LNCaP clone FGC (cell line): Measurements from ENCODE around the gene FAM120B.

Experiments used
- DNase-seq: peaks from one replicate; pipeline ENCODE4 v3.0.0-alpha.2; 2011; ENCODE audit warnings: low read depth
- H3K4me3 ChIP-seq: 2 replicates; pipeline ENCODE4 v1.5.1; 2011; ENCODE audit warnings: mild to moderate bottlenecking, low read depth, low read length, control low read depth
- TF ChIP-seq, protein P1 (sequence below): IDR thresholded peaks from 2 replicates; pipeline ENCODE4 v1.5.1; 2012; ENCODE audit warnings: mild to moderate bottlenecking; ENCODE audit not compliant: control insufficient read depth, insufficient read depth; ENCODE audit errors: extremely low read depth

Gene FAM120B

GRCh38 chr6:170273191-170273590 is 33.4 kb upstream of the FAM120B start:
- TF ChIP-seq, protein P1, sequence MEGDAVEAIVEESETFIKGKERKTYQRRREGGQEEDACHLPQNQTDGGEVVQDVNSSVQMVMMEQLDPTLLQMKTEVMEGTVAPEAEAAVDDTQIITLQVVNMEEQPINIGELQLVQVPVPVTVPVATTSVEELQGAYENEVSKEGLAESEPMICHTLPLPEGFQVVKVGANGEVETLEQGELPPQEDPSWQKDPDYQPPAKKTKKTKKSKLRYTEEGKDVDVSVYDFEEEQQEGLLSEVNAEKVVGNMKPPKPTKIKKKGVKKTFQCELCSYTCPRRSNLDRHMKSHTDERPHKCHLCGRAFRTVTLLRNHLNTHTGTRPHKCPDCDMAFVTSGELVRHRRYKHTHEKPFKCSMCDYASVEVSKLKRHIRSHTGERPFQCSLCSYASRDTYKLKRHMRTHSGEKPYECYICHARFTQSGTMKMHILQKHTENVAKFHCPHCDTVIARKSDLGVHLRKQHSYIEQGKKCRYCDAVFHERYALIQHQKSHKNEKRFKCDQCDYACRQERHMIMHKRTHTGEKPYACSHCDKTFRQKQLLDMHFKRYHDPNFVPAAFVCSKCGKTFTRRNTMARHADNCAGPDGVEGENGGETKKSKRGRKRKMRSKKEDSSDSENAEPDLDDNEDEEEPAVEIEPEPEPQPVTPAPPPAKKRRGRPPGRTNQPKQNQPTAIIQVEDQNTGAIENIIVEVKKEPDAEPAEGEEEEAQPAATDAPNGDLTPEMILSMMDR = no peak

DNA sequence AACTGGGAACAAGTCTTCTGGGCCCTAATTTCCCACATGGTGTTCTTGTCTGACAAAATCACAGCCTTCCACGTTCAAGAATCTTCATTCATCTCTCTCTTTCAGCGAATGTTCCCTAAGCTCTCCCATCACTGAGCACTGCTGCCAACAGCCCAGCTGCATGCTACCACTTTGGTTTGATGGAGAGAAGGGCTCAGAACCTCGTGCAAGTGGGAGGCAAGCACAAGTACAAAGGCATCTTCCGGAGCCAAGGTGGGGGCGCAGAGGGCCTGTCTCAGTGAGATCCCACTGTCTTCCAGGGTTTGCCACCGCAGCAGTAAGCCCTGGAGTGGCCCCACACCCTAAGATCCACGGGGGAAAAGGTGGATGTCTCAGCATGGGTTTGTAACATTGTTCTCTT is 32.9 kb upstream of the FAM120B start:
- TF ChIP-seq, protein P1 = no peak
- no peak for DNase-seq

More at GRCh38 chr6:170273191-170273590, 33.4 kb upstream of the FAM120B start:
- no peak for DNase-seq
- H3K4me3 ChIP-seq = no peak overlapping the region

DNA sequence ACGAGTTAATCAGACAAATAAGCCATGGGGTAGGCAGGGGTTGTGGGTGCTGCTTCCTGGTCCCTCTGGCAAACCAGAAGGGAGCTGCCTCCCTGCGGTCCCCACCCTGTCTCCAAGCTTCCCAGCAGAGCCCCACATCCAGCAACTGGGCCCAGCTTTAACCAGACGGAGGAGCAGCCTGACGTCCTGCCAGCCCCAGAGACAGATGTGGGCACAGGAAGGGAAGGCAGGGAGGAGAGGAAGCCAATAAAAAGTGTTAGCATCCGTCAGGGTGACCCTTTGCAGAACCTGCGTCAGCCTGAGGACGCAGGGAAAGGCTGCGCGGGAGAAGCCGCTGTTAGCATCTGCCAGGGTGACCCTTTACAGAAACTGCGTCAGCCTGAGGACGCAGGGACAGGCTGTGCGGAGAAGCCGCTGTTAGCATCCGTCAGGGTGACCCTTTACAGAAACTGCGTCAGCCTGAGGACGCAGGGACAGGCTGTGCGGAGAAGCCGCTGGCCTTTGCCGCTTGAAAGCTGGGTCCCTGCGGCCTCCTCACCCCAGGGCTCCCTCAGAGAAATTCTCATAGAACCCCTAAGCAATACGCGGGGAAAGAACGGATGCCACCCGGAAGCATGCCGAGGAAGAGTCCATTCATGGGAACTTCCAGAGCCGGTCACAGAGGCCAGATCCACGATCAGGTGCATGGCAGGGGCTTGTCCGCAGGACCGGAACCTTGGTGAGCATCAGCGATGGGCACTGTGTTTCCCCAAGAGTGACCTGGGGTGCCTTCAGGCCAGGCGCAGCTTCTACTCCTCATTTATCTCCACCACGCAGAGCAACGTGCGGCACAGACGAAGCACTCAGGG is 31.6 kb upstream of the FAM120B start:
- no peak overlapping the region for H3K4me3 ChIP-seq
- TF ChIP-seq, protein P1 = no peak
- DNase-seq = no peak

More for the DNA sequence above, 32.9 kb upstream of the FAM120B start:
- H3K4me3 ChIP-seq = no peak overlapping the region

DNA sequence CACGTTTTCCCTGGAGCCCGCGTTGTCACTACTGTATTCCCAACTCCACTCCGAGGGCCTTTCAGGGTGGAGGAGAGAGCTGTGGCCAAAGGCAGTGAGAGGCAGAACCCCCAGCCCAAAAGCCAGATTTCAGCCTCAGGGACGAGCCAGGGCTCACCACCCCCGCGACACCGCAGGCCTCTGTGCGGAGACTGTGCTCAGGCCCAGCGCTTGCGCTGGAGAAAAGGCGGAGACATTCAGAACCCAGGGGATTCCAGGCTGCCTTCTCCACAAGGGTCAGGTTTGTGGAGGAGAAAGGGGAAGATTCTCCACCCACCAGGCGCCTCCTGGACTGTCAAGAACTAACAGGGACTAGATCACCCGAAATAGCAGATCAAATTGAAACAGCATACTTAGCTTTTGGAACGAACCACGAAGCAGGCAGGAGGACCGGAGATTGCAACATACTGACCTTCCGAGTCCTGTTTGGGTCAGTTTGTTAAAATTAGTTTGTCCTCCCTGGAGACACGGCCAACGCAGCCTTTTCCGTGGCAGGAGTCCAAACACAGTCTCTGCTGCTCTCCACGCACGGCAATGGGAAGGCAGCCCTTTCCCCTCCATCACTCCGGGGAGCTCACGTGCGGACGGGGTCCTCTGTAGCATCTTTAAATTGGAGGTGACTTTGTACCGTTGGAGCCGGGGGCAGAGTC is 30.0 kb upstream of the FAM120B start:
- no peak overlapping the region for H3K4me3 ChIP-seq
- TF ChIP-seq, protein P1 = no peak
- no peak for DNase-seq

DNA sequence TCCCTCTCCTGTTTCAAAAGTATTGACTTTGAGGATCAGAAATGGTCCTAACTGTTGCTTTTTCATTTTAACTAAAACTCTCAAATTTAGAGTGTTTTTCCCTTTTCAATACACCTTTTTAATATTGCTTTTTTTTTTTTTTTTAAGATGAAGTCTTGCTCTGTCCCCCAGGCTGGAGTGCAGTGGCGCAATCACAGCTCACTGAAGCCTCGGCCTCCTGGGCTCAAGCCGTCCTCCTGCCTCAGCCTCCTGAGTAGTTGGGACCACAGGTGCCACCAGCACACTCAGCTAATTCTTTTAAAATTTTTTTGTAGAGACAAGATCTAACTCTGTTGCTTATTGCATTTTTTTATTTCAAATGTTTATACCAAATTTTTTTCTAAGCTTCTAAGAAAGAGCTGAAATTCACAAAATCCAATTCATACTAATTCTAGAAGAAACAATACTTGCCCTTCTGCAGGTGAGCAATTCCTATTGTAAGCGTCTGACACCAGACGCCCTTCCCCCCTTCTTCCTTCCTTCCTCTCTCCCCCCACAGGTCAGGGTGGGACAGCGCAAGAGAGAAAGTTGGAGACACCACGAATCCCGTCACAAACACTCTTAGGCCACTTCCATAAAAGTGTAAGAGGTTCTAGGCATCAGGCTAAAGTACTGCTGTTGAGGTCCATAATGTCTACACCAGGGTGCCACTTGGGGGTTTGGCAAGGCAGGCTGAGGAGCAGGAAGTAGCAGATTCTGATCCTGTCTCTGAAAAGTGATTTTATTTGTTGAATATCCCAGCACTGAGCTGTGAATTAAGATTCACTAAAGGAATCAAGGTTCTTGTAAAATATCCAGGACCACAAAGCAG is 28.4 kb upstream of the FAM120B start:
- TF ChIP-seq, protein P1 = no peak
- no peak for DNase-seq
- H3K4me3 ChIP-seq = no peak overlapping the region

GRCh38 chr6:170278743-170279094 is 27.8 kb upstream of the FAM120B start:
- no peak for DNase-seq
- H3K4me3 ChIP-seq = no peak overlapping the region
- TF ChIP-seq, protein P1 = no peak
